Activated CD4-positive, alpha-beta T cell treated with anti-CD3 and anti-CD28 coated beads, Interleukin-2, amount 10 ng/mL, durations not matched to agents 24 days and 14 days (primary cell): Measurements from ENCODE around the gene CCDC57. TPM values are rescaled to one million over a fixed set of nuclear protein-coding genes. Genes with fewer than 3 reads are reported as not detected.
A peak's percentile ranks its signal among the peaks of the same experiment; 100 is the strongest.
"Not testable (repeated sequence)": the region's sequence is repeated elsewhere in the genome, so short reads cannot be mapped to it uniquely, and the experiment has no call there.

Source experiments
- DNase-seq: peaks from one replicate; pipeline ENCODE4 v3.0.0; 2022
- H3K27ac Mint-ChIP-seq: one replicate; pipeline ENCODE4 v1.8.0; 2022; ENCODE audit warnings: mild to moderate bottlenecking, mixed read lengths
- H3K27me3 Mint-ChIP-seq: one replicate; pipeline ENCODE4 v1.8.0; 2022; ENCODE audit warnings: mixed read lengths
- H3K36me3 Mint-ChIP-seq: one replicate; pipeline ENCODE4 v1.8.0; 2022; ENCODE audit warnings: low read depth, mild to moderate bottlenecking, mixed read lengths
- H3K4me1 Mint-ChIP-seq: one replicate; pipeline ENCODE4 v1.8.0; 2021; ENCODE audit warnings: mixed read lengths
- H3K4me3 Mint-ChIP-seq: one replicate; pipeline ENCODE4 v1.8.0; 2022; ENCODE audit warnings: mild to moderate bottlenecking, moderate library complexity, mixed read lengths
- H3K9me3 Mint-ChIP-seq: one replicate; pipeline ENCODE4 v1.8.0; 2021; ENCODE audit warnings: mixed read lengths
- intact Hi-C: fragments of 100-400 bp; cut with micrococcal nuclease; formaldehyde crosslinking; loops from one replicate; pipeline ENCODE4 v1.15.1; 2023
- total RNA-seq: library from RNA; stranded (reverse); gene quantifications from 2 replicates; pipeline ENCODE4 v1.2.3, GENCODE V29; 2022

CCDC57 gene
- total RNA-seq, 1 donor from 2014 or later: 58.4 TPM

DNA sequence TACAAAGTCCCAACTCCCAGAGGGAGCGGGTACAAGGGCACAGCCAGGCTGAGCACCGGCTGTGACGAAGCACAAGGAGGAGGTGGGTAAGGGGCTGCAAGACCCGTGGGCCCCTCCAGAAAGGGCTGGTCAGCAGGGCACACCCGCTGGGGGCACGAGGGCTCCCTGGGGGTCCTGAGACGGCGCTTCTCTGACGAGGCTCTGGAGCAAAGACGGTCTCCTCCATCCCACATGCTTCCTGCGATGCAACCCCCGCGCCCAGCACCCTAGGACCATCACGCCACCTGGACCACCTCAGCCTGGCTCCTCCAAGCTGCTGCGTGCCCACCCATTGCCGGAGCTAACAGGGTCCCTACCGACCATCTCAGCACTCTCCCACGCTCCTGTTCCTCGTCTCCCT is 8.7 kb downstream of the CCDC57 start:
- no peak overlapping the region for H3K4me3 Mint-ChIP-seq

DNA sequence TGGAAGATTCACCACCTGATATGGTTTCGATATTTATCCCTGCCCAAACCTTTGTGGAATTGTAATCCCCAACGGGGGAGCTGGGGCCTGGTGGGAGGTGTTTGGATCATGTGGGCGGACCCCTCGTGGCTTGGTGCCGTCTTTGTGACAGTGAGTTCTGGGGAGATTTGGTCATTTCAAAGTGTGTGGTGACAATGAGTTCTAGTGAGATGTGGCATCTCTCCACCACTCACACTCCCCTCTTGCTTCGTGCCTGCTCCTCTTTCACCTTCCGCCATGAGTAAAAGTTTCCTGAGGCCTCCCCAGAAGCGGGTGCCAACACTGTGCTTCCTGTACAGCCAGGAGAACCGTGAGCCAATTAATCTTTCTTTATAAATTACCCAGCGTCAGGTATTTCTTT is 9.7 kb downstream of the CCDC57 start:
- Mint-ChIP-seq H3K27me3 (no peaks in the 10 kb centered on the region), H3K27ac (peak overlapping the region; percentile 54), H3K4me3 (no peak overlapping the region), H3K9me3 (no peaks in the 10 kb centered on the region), H3K4me1 (peaks cover 55% of the 10 kb centered on the region), H3K36me3 (peaks cover 12% of the 10 kb centered on the region)
- no peak for DNase-seq
- intact Hi-C loops: loop anchor here (5.0 kb wide), 1 partner anchor 106 kb away; the partner anchor contains the start of gene FASN

More for the DNA sequence above, 8.7 kb downstream of the CCDC57 start:
- intact Hi-C loops: loop anchor here (5.0 kb wide), 1 partner anchor 107 kb away; the partner anchor contains the start of gene FASN
- Mint-ChIP-seq H3K27ac (no peak overlapping the region), H3K36me3 (peaks cover 6% of the 10 kb centered on the region), H3K4me1 (peaks cover 50% of the 10 kb centered on the region), H3K27me3 (no peaks in the 10 kb centered on the region), H3K9me3 (no peaks in the 10 kb centered on the region)
- no peak for DNase-seq

DNA sequence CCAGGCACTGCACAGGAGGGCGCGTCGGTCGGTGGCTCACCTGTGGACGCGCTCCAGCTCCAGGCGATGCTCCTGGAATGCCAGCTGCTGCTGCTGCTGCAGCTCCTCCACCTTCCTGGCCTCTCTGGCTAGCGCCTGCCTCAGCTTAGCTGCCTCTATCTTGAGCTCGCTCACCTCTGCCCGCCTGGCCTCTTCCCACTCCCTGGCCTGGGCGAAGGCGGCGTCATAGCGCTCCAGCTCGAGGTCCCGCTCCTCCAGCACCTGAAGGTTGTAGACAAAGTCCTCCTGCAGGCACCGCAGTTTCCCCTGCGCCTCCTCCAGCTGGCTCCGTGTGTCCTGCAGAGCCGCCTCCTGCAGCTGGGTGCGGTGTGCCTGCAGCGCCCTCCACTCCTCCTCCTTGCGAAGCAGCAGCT is 11.1 kb downstream of the CCDC57 start:
- no peak for DNase-seq
- H3K27me3 Mint-ChIP-seq: no peaks in the 10 kb centered on the region
- peaks cover 59% of the 10 kb centered on the region for H3K4me1 Mint-ChIP-seq
- peak overlapping the region; percentile 67 for H3K27ac Mint-ChIP-seq
- H3K4me3 Mint-ChIP-seq: no peak overlapping the region
- intact Hi-C loops: loop anchor here (5.0 kb wide), 1 partner anchor 104 kb away; the partner anchor contains the start of gene FASN
- H3K36me3 Mint-ChIP-seq: peaks cover 21% of the 10 kb centered on the region
- H3K9me3 Mint-ChIP-seq: no peaks in the 10 kb centered on the region

DNA sequence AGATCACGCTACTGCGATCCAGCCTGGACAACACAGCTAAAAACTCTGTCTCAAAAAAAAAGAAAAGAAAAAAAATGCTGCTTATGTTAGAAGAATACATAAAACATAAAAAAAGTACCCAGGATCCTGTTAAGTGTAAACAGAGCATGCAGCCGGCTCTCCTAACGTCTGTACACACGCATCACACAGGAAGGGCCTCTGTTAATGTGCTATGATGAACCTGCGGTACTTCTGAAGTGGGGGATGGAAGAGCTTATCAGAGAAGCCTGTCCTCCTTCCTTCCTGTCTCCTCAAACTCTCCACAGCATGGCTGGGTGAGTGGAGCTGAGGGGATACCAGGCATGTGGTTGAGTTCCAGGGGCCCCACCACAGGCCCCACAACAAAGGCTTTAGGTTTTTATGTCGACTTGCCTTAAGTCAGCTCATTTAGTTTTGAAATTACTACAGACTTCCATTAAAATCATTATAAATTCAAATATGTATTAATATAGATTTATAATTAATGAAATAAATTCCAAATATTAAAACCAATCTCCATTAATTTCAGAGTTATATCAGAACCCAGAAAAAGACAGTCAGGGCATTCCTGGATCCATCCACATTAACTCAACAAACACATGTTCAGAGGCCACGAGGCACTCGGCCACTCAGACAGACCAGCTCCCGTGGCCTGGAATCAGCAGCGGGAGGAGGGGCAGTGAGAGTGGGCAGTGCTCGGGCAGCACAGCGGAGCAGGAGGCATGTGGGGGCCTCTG is 11.7 kb downstream of the CCDC57 start:
- DNase-seq: peak; percentile 92
- Mint-ChIP-seq H3K27ac (peak overlapping the region; percentile 84), H3K36me3 (peaks cover 27% of the 10 kb centered on the region), H3K9me3 (no peaks in the 10 kb centered on the region), H3K4me3 (peak overlapping the region; percentile 61), H3K4me1 (peaks cover 56% of the 10 kb centered on the region), H3K27me3 (no peaks in the 10 kb centered on the region)
- intact Hi-C loops: loop anchor here (5.0 kb wide), 1 partner anchor 104 kb away; the partner anchor contains the start of gene FASN

DNA sequence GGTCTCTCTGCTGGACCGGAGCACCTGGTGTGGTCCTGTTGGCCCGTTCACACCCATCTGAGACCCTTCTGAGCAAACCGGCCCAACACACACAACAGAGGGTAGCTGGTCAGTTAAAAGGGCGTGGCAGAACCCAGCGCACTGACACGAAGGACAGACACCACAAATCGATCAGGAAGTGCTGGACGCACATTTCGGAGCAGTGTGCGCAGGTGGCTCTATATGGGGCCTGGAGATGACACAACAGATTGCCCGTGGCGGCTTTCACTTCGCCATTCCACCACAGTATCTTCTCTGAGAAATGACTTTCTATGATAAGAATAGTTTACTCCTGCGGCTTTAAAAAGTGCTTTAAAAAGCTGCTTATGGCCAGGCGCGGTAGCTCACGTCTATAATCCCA is 12.5 kb downstream of the CCDC57 start:
- Mint-ChIP-seq H3K36me3 (peaks cover 33% of the 10 kb centered on the region), H3K27ac (peak overlapping the region; percentile 84), H3K27me3 (no peaks in the 10 kb centered on the region), H3K4me1 (peaks cover 48% of the 10 kb centered on the region), H3K4me3 (peak overlapping the region; percentile 61), H3K9me3 (no peaks in the 10 kb centered on the region)
- intact Hi-C loops: loop anchor here (5.0 kb wide), 1 partner anchor 103 kb away; the partner anchor contains the start of gene FASN
- no peak for DNase-seq

DNA sequence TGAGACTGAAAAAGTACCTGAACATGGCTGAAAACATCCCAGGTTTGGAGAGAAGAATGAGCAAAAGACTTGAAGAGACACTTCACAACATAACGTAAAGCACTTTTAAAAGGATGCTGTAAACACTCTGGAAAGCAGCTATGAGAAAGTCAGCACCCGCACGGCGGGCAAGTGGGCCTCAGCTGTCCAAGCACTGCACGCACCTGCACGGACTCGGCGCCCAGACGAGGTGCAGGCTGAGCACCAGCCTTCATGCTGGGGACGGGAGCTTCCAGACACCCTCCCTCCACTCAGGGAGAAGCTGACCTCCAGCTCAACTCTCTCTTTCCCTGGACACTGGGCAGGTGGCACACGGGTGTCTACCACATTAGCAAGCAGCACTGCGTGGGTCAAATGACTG is 13.1 kb downstream of the CCDC57 start:
- Mint-ChIP-seq H3K9me3 (no peaks in the 10 kb centered on the region), H3K4me1 (peaks cover 44% of the 10 kb centered on the region), H3K27me3 (no peaks in the 10 kb centered on the region), H3K36me3 (peaks cover 35% of the 10 kb centered on the region), H3K27ac (peak overlapping the region; percentile 84), H3K4me3 (peak overlapping the region; percentile 37)
- DNase-seq: no peak
- intact Hi-C loops: no loop called here

DNA sequence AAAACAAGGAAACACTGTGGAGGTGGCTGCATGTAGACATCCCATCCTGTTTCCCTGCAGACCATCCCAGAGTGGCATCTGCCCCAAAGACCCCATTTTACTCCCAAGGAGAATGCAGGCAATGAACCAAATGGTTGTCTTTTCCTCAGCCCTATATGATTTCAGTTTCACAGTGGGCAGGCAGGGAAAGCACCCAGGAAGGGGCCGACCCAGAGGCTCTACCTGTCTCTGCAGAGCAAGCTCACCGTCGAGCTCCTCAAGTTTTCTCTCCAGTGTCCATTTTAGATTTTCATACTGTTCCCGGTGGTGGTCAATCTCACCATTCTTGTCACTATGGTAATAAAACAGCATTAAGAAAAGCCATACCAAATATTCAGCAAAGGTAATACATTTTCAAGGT is 14.6 kb downstream of the CCDC57 start:
- H3K9me3 Mint-ChIP-seq: no peaks in the 10 kb centered on the region
- peak; percentile 82 for DNase-seq
- H3K4me3 Mint-ChIP-seq: peak overlapping the region; percentile 74
- H3K4me1 Mint-ChIP-seq: peaks cover 39% of the 10 kb centered on the region
- peaks cover 43% of the 10 kb centered on the region for H3K36me3 Mint-ChIP-seq
- intact Hi-C loops: no loop called here
- H3K27ac Mint-ChIP-seq: peak overlapping the region; percentile 68
- H3K27me3 Mint-ChIP-seq: no peaks in the 10 kb centered on the region

DNA sequence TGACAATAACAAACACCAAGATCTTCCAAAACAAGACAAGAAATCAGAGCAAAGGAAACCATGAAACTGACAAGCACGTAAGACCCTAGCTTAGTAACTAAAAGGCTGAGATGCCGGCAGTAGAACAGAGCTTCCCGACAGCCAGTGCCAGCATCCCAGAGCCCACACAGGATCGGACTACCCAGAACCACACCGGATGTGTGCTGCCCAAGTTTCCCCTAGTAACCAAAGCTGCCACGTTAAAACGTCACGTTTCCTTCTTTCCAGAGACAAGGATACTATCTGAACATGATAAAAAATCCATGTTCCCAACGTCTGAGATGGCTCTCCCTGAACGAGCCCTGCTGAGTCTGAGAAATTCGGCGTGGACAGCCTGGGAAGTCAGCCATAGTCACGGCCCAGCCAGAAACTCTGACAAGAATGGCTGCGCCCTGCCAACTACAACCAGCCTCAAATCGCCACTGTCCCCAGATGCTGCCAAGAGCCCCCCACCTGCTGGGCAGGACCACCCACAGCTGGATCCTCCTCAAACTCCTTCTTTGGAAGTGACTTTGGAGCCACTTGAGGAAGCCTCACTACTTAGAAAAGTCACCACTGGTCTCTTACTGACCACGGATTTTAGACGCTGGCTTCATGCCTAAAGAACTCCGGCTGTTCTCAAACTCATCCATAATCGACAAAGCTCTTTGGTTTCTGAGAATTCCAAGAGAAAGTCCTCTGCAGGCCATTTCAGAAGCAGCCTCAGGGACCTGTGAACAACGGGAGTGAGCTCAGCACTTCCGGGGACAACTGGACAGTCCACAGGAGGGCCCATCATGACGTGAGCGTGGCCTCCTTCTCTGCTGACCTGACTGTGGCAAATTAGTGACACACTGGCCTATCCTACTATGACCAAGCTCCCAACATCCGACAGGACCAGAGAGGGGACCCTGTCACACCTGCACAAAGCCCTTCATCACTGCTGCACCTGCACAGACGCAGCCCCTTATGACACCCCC is 16.7 kb downstream of the CCDC57 start:
- no peak for DNase-seq
- no peak overlapping the region for H3K4me3 Mint-ChIP-seq
- intact Hi-C loops: no loop called here
- H3K4me1 Mint-ChIP-seq: peaks cover 30% of the 10 kb centered on the region
- H3K36me3 Mint-ChIP-seq: peaks cover 50% of the 10 kb centered on the region
- H3K9me3 Mint-ChIP-seq: no peaks in the 10 kb centered on the region
- H3K27me3 Mint-ChIP-seq: no peaks in the 10 kb centered on the region
- H3K27ac Mint-ChIP-seq: no peak overlapping the region

DNA sequence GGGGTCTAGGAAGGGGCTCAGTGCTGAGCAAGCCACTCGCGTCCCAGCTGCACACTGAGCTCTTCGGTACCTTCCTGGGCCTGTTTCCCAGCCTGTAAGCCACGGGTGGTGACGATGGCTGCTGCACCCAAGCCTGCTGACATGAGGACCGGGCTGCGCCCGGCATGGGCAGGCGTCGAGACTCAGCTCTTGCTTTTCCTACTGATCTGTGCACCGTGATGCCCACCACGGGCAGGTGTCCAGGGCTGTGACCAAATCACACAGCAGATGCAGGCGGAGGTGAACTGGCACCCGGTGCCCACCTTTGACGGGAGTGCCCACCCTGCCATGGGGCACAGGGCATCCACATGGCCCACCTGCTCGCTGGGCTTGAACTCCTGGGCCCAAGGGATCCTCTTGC is 17.9 kb downstream of the CCDC57 start:
- no peak overlapping the region for H3K4me3 Mint-ChIP-seq
- H3K27me3 Mint-ChIP-seq: no peaks in the 10 kb centered on the region
- DNase-seq: no peak
- H3K36me3 Mint-ChIP-seq: peaks cover 47% of the 10 kb centered on the region
- intact Hi-C loops: no loop called here
- H3K9me3 Mint-ChIP-seq: no peaks in the 10 kb centered on the region
- peaks cover 21% of the 10 kb centered on the region for H3K4me1 Mint-ChIP-seq
- no peak overlapping the region for H3K27ac Mint-ChIP-seq

DNA sequence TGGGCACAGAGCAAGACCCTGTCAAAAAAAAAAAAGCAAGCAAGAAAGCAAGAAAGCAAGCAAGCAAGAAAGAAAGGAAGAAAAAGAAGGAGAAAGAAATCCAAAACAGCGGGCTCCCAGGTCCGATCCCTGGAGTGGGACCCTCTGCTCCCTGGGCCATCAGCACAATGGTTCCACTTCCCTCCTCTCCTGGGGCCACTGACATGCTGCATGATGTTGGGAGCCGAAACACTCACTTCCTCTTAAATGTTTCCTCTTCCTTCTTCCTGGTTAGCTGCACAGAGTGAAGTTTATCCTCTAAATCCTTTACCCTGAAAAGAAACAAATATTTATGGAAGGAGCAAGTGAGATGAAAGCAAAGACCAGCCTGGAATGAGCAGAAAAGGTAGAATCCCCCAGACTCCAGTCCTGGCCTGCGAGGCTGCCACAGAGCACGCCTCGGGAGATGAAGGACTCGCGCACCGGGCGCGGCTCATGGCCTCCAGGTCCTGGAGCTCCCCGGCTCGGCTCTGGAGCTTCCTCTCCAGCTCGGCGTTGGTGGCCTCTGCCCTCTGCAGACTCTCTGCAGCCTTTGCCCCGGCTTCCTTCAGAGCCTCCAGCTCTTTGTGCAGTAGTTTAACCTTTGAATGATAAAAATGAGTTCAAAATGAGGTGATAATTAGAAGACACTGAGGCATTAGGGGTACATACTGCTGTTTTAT is 19.0 kb downstream of the CCDC57 start:
- Mint-ChIP-seq H3K9me3 (no peaks in the 10 kb centered on the region), H3K36me3 (peaks cover 47% of the 10 kb centered on the region), H3K4me1 (peaks cover 15% of the 10 kb centered on the region), H3K4me3 (no peak overlapping the region), H3K27ac (peak overlapping the region; percentile 12), H3K27me3 (no peaks in the 10 kb centered on the region)
- intact Hi-C loops: no loop called here
- DNase-seq: no peak

DNA sequence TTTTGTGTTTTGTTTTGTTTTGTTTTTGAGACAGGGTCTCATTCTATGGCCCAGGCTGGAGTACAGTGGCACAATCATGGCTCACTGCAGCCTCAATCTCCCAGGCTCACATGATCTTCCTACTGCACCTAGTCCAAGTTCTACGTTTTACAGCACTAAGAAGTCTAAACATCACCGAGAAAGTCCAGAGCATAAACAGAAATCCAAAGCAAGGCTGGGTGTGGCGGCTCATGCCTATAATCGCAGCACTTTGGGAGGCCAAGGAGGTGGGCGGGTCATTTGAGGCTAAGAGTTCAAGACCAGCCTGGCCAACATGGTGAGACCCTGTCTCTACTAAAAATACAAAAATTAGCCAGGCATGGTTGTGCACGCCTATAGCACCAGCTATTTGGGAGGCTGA is 19.6 kb downstream of the CCDC57 start:
- H3K4me3 Mint-ChIP-seq, intact Hi-C loops, H3K9me3 Mint-ChIP-seq, H3K27me3 Mint-ChIP-seq, DNase-seq, H3K27ac Mint-ChIP-seq: not testable (repeated sequence)
- peaks cover 42% of the 10 kb centered on the region for H3K36me3 Mint-ChIP-seq
- peaks cover 10% of the 10 kb centered on the region for H3K4me1 Mint-ChIP-seq

DNA sequence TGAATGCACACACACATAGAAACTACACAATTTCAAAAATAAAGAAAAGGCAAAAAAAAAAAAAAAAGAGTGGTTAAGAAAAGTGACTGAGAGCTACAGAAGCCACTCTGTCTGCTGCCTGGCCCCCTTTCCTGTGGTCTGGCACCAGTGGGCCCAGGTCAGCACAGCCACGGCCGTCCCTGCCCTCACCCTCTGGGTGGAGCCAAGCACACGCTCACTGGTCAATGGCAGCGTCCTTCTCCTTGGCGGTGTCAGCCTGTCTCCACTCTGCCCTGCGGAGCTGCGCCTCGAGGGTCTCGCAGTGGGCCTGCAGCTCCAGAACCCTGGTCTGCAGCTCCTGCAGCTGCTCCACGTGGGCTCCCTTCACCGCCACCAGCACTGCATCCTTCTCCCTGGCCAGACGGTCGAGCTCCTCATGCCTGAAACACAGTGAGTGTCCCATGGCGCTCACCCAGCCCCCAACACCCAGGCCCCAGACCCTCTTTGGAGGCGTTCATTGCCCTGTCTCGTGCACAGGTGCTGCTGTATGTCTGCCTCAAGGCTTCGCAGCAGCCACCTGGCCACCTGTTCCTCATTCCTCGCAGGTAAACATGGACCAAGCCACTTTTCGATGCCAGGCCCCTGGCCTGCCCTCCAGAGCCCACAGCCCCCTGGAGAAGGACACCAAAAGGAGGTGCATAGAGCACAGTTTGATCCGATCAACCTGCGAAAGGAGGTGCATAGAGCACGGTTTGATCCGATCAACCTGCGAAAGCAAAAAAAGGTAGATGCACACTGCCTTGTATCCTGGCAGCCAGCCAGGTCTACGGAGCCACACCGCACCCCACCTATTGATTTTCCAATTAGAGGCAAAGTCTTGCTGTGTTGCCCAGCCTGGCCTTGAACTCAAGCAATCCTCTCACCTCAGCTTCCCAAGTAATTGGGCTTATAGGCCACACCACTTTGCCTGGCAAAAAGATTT is 24.4 kb downstream of the CCDC57 start:
- no peaks in the 10 kb centered on the region for H3K27me3 Mint-ChIP-seq
- no peaks in the 10 kb centered on the region for H3K4me1 Mint-ChIP-seq
- H3K4me3 Mint-ChIP-seq: no peak overlapping the region
- no peak for DNase-seq
- H3K9me3 Mint-ChIP-seq: no peaks in the 10 kb centered on the region
- H3K36me3 Mint-ChIP-seq: peaks cover 25% of the 10 kb centered on the region
- H3K27ac Mint-ChIP-seq: no peak overlapping the region
- intact Hi-C loops: no loop called here
